ENCODE measurements around the gene OR13J1. TPM values are rescaled to one million over a fixed set of nuclear protein-coding genes. Genes with fewer than 3 reads are reported as not detected.
A peak's percentile ranks its signal among the peaks of the same experiment; 100 is the strongest.

OR13J1 gene
- total RNA-seq, 2 donors from 2014 or later, result not detected

DNA sequence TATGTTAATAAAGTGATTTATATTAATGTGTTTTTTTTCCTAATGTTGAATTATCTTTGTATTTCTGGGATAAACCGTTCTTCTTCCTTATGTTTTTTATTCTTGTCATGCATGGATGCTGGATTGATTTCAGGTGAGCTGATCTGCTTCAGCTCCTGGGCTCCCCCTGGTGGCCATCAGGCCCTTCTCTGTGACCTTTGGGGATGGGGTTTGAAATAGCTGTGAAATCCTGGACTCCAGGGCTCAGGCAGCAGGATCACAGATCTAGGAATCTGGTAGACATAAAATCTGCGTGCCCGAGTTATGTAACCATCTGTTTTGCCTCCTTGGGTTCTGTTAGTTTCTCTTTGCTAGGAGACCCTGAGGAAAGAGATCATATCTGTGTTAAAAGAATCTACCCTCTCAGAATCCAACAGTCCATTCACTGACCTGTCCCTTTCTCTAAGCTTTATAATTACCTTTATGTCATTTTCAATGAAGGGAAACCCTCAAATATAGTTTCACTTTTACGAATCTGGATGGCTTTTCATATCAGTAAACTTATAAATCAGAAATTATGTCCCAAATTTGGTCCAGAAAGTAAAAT is 12.2 kb upstream of the OR13J1 start:
- H3K27me3 ChIP-seq, result no peaks in the 10 kb centered on the region
- no peaks in the 10 kb centered on the region for H3K4me1 ChIP-seq
- ATAC-seq, result peak; percentile 90
- WGBS, 2 donors, result 1% methylated on average over 4 of the region's 4 CpGs
- TF ChIP-seq POLR2A (IDR thresholded peaks at IDR 0.05), result no peak
- TF ChIP-seq, protein P1, sequence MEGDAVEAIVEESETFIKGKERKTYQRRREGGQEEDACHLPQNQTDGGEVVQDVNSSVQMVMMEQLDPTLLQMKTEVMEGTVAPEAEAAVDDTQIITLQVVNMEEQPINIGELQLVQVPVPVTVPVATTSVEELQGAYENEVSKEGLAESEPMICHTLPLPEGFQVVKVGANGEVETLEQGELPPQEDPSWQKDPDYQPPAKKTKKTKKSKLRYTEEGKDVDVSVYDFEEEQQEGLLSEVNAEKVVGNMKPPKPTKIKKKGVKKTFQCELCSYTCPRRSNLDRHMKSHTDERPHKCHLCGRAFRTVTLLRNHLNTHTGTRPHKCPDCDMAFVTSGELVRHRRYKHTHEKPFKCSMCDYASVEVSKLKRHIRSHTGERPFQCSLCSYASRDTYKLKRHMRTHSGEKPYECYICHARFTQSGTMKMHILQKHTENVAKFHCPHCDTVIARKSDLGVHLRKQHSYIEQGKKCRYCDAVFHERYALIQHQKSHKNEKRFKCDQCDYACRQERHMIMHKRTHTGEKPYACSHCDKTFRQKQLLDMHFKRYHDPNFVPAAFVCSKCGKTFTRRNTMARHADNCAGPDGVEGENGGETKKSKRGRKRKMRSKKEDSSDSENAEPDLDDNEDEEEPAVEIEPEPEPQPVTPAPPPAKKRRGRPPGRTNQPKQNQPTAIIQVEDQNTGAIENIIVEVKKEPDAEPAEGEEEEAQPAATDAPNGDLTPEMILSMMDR (IDR thresholded peaks at IDR 0.05), result peak; percentile 74 to 98 (median 94)
- no peak overlapping the region for H3K27ac ChIP-seq
- peak; percentile 84 to 91 (median 86) for DNase-seq
- H3K36me3 ChIP-seq (replicated peaks in 1 of 2; ENCODE audit: insufficient read depth in 1 of 2, low read depth in 2 of 2), result no peaks in the 10 kb centered on the region
- intact Hi-C loops (cut with DNase I), result no loop called here
- no peaks in the 10 kb centered on the region for H3K9me3 ChIP-seq
- H3K4me3 ChIP-seq, result no peak overlapping the region

GRCh38 chr9:35872505-35872904 is 2.3 kb upstream of the OR13J1 start:
- H3K4me1 ChIP-seq, result no peaks in the 10 kb centered on the region
- DNase-seq (no peak), ATAC-seq (no peak)
- intact Hi-C loops (cut with DNase I), result no loop called here
- no peak for TF ChIP-seq POLR2A (IDR thresholded peaks at IDR 0.05)
- TF ChIP-seq, protein P1 (IDR thresholded peaks at IDR 0.05), result no peak
- H3K27me3 ChIP-seq, result no peaks in the 10 kb centered on the region
- H3K27ac ChIP-seq, result no peak overlapping the region
- WGBS, 2 donors, result 60 to 66% methylated on average over 3 of the region's 3 CpGs
- H3K4me3 ChIP-seq, result no peak overlapping the region
- H3K9me3 ChIP-seq, result no peaks in the 10 kb centered on the region
- no peaks in the 10 kb centered on the region for H3K36me3 ChIP-seq (replicated peaks in 1 of 2; ENCODE audit: insufficient read depth in 1 of 2, low read depth in 2 of 2)

- Histone ChIP-seq H3K4me1 (no peaks in the 10 kb centered on the region), H3K27ac (no peak overlapping the region), H3K27me3 (no peaks in the 10 kb centered on the region), H3K9me3 (no peaks in the 10 kb centered on the region), H3K36me3 (replicated peaks in 1 of 2; ENCODE audit: insufficient read depth in 1 of 2, low read depth in 2 of 2) (no peaks in the 10 kb centered on the region), H3K4me3 (no peak overlapping the region)
- intact Hi-C loops (cut with DNase I), result no loop called here
- DNase-seq (peak in 1 of 4 donors; percentile 78), ATAC-seq (no peak)
- TF ChIP-seq, protein P1 (IDR thresholded peaks at IDR 0.05), result no peak
- TF ChIP-seq POLR2A (IDR thresholded peaks at IDR 0.05), result no peak
- WGBS, 2 donors, result 51 to 61% methylated on average over 3 of the region's 3 CpGs
These were observed 1.3 kb upstream of the OR13J1 start for GRCh38 chr9:35871545-35871944.

- ATAC-seq (no peak), DNase-seq (no peak)
- H3K27me3 ChIP-seq, result no peaks in the 10 kb centered on the region
- TF ChIP-seq, protein P1 (IDR thresholded peaks at IDR 0.05), result no peak
- TF ChIP-seq POLR2A (IDR thresholded peaks at IDR 0.05), result no peak
- H3K9me3 ChIP-seq, result no peaks in the 10 kb centered on the region
- no peak overlapping the region for H3K4me3 ChIP-seq
- H3K36me3 ChIP-seq (replicated peaks in 1 of 2; ENCODE audit: insufficient read depth in 1 of 2, low read depth in 2 of 2), result no peaks in the 10 kb centered on the region
- intact Hi-C loops (cut with DNase I), result no loop called here
- WGBS, 2 donors, result 78 to 86% methylated on average over 10 to 19 of the region's 19 CpGs
- no peak overlapping the region for H3K27ac ChIP-seq
- no peaks in the 10 kb centered on the region for H3K4me1 ChIP-seq
These were observed 482 bp downstream of the OR13J1 start for GRCh38 chr9:35869621-35870216.

- intact Hi-C loops (cut with DNase I), result no loop called here
- H3K4me3 ChIP-seq, result no peak overlapping the region
- H3K4me1 ChIP-seq, result no peaks in the 10 kb centered on the region
- no peak for ATAC-seq
- TF ChIP-seq, protein P1 (IDR thresholded peaks at IDR 0.05), result no peak
- H3K27ac ChIP-seq, result no peak overlapping the region
- H3K36me3 ChIP-seq (replicated peaks in 1 of 2; ENCODE audit: insufficient read depth in 1 of 2, low read depth in 2 of 2), result no peaks in the 10 kb centered on the region
- WGBS, 2 donors, result 62 to 68% methylated on average over 2 of the region's 2 CpGs
- DNase-seq, result no peak
- H3K9me3 ChIP-seq, result no peaks in the 10 kb centered on the region
- no peaks in the 10 kb centered on the region for H3K27me3 ChIP-seq
These were observed 1.3 kb downstream of the OR13J1 start for GRCh38 chr9:35868933-35869332.

Measured in body of pancreas (tissue), 4 donors.